Activated CD4-positive, alpha-beta memory T cell treated with anti-CD3 and anti-CD28 coated beads for 36 hours (primary cell): ENCODE measurements around the gene QPRT. TPM values are rescaled to one million over a fixed set of nuclear protein-coding genes. Genes with fewer than 3 reads are reported as not detected.
A peak's percentile ranks its signal among the peaks of the same experiment; 100 is the strongest.
"Not testable (repeated sequence)": the region's sequence is repeated elsewhere in the genome, so short reads cannot be mapped to it uniquely, and the experiment has no call there.

Source experiments
- CTCF ChIA-PET: fragments of 350-600 bp; sonication (Branson Sonifier 250); formaldehyde crosslinking; loops from one replicate; lab custom pipeline; 2021; ENCODE audit warnings: antibody characterized with exemption, inconsistent platforms; lab: Charles Lee
- POLR2A ChIA-PET: fragments of 350-600 bp; sonication (Branson Sonifier 250); formaldehyde crosslinking; loops from one replicate; lab custom pipeline; 2021; ENCODE audit warnings: antibody characterized with exemption; lab: Charles Lee
- DNase-seq: peaks from one replicate; pipeline ENCODE4 v3.0.0-alpha.2; 2020
- H3K27ac Mint-ChIP-seq: one replicate; pipeline ENCODE4 v1.8.0; 2021; ENCODE audit warnings: mixed read lengths
- H3K27me3 Mint-ChIP-seq: one replicate; pipeline ENCODE4 v1.8.0; 2021; ENCODE audit warnings: mixed read lengths
- H3K36me3 Mint-ChIP-seq: one replicate; pipeline ENCODE4 v1.8.0; 2021; ENCODE audit warnings: mixed read lengths
- H3K4me1 Mint-ChIP-seq: one replicate; pipeline ENCODE4 v1.8.0; 2021; ENCODE audit warnings: low read depth, mixed read lengths
- H3K4me3 Mint-ChIP-seq: one replicate; pipeline ENCODE4 v1.8.0; 2021; ENCODE audit warnings: mild to moderate bottlenecking, mixed read lengths
- H3K9me3 Mint-ChIP-seq: one replicate; pipeline ENCODE4 v1.8.0; 2021; ENCODE audit warnings: mixed read lengths
- intact Hi-C: fragments of 100-400 bp; cut with micrococcal nuclease; formaldehyde crosslinking; loops from one replicate; pipeline ENCODE4 v1.15.1; 2023
- total RNA-seq, 2 experiments: library from RNA; stranded (reverse); gene quantifications; one replicate each; pipeline ENCODE4 v1.2.3, GENCODE V29; 2021

QPRT gene
- total RNA-seq, 2 experiments from 2014 or later: 8.7 to 9.7 TPM

GRCh38 chr16:29663807-29664090 lies 15.2 kb upstream of the QPRT start:
- H3K4me1 Mint-ChIP-seq: peaks cover 57% of the 10 kb centered on the region
- intact Hi-C loops: loop anchor here (2.0 to 5.0 kb wide), 2 partner anchors 19 to 61 kb away; no protein-coding TSS in a partner anchor

GRCh38 chr16:29664091-29664921 lies 14.7 kb upstream of the QPRT start:
- H3K4me3 Mint-ChIP-seq: peak overlapping the region; percentile 97
- intact Hi-C loops: loop anchor here (5.0 kb wide), 1 partner anchor 62 kb away; no protein-coding TSS in a partner anchor
- no peaks in the 10 kb centered on the region for H3K27me3 Mint-ChIP-seq
- ChIA-PET CTCF (interaction anchor here (0.6 kb wide), 1 partner anchor 17 kb away, joined by 4 read pairs; no protein-coding TSS in a partner anchor), POLR2A (interaction anchor here (1.0 to 1.4 kb wide), 3 partner anchors 15 to 51 kb away, joined by 3 to 10 read pairs (median 4); partner anchors contain the start of gene QPRT)
- H3K9me3 Mint-ChIP-seq: no peaks in the 10 kb centered on the region
- peak; percentile 71 for DNase-seq
- H3K4me1 Mint-ChIP-seq: peaks cover 51% of the 10 kb centered on the region
- peak overlapping the region; percentile 100 for H3K27ac Mint-ChIP-seq
- H3K36me3 Mint-ChIP-seq: peaks cover 37% of the 10 kb centered on the region

More at GRCh38 chr16:29663807-29664090, 15.2 kb upstream of the QPRT start:
- ChIA-PET CTCF (interaction anchor here (0.6 to 1.0 kb wide), 2 partner anchors 18 to 391 kb away, joined by 3 to 4 read pairs; no protein-coding TSS in a partner anchor), POLR2A (interaction anchor here (1.0 to 1.3 kb wide), 2 partner anchors 16 to 51 kb away, joined by 4 to 10 read pairs; partner anchors contain the start of gene QPRT)
- no peaks in the 10 kb centered on the region for H3K9me3 Mint-ChIP-seq
- H3K4me3 Mint-ChIP-seq: peak overlapping the region; percentile 97
- H3K36me3 Mint-ChIP-seq: peaks cover 37% of the 10 kb centered on the region
- no peaks in the 10 kb centered on the region for H3K27me3 Mint-ChIP-seq
- peak overlapping the region; percentile 100 for H3K27ac Mint-ChIP-seq
- DNase-seq: peak; percentile 61

- intact Hi-C loops: no loop called here
- peak overlapping the region; percentile 100 for H3K27ac Mint-ChIP-seq
- H3K4me3 Mint-ChIP-seq: peak overlapping the region; percentile 97
These were observed 13.5 kb upstream of the QPRT start for GRCh38 chr16:29665294-29666077.

GRCh38 chr16:29667322-29667610 lies 11.7 kb upstream of the QPRT start:
- ChIA-PET POLR2A (interaction anchor here (0.5 kb wide), 1 partner anchor 68 kb away, joined by 3 read pairs; no protein-coding TSS in a partner anchor), CTCF (interaction anchor here (0.6 to 1.1 kb wide), 3 partner anchors 10 to 184 kb away, joined by 3 to 5 read pairs (median 4); no protein-coding TSS in a partner anchor)
- H3K27me3 Mint-ChIP-seq, H3K9me3 Mint-ChIP-seq, H3K27ac Mint-ChIP-seq, DNase-seq, H3K4me3 Mint-ChIP-seq, intact Hi-C loops: not testable (repeated sequence)
- H3K4me1 Mint-ChIP-seq: peaks cover 33% of the 10 kb centered on the region
- peaks cover 45% of the 10 kb centered on the region for H3K36me3 Mint-ChIP-seq

More at GRCh38 chr16:29665294-29666077, 13.5 kb upstream of the QPRT start:
- H3K4me1 Mint-ChIP-seq: peaks cover 45% of the 10 kb centered on the region
- no peaks in the 10 kb centered on the region for H3K9me3 Mint-ChIP-seq
- H3K36me3 Mint-ChIP-seq: peaks cover 37% of the 10 kb centered on the region
- H3K27me3 Mint-ChIP-seq: no peaks in the 10 kb centered on the region
- CTCF ChIA-PET: interaction anchor here (0.8 to 1.2 kb wide), 2 partner anchors 24 to 151 kb away, joined by 3 to 5 read pairs; partner anchors contain the start of gene PAGR1
- peak; percentile 60 for DNase-seq
- POLR2A ChIA-PET: interaction anchor here (1.0 to 1.4 kb wide), 5 partner anchors 8 to 78 kb away, joined by 3 to 4 read pairs (median 3); no protein-coding TSS in a partner anchor

GRCh38 chr16:29667755-29668154 lies 11.2 kb upstream of the QPRT start:
- DNase-seq: no peak
- intact Hi-C loops: no loop called here
- H3K36me3 Mint-ChIP-seq: peaks cover 45% of the 10 kb centered on the region
- H3K9me3 Mint-ChIP-seq: no peaks in the 10 kb centered on the region
- no peak overlapping the region for H3K4me3 Mint-ChIP-seq
- H3K4me1 Mint-ChIP-seq: peaks cover 33% of the 10 kb centered on the region
- CTCF ChIA-PET: interaction anchor here (0.6 kb wide), 1 partner anchor 61 kb away, joined by 3 read pairs; no protein-coding TSS in a partner anchor
- POLR2A ChIA-PET: no interaction called here
- H3K27ac Mint-ChIP-seq: no peak overlapping the region
- H3K27me3 Mint-ChIP-seq: no peaks in the 10 kb centered on the region

GRCh38 chr16:29668267-29668666 lies 10.7 kb upstream of the QPRT start:
- H3K4me3 Mint-ChIP-seq: no peak overlapping the region
- no peaks in the 10 kb centered on the region for H3K27me3 Mint-ChIP-seq
- peaks cover 42% of the 10 kb centered on the region for H3K36me3 Mint-ChIP-seq
- ChIA-PET CTCF (interaction anchor here (0.6 kb wide), 1 partner anchor 60 kb away, joined by 3 read pairs; no protein-coding TSS in a partner anchor), POLR2A (interaction anchor here (0.6 kb wide), 1 partner anchor 67 kb away, joined by 3 read pairs; no protein-coding TSS in a partner anchor)
- intact Hi-C loops: no loop called here
- H3K27ac Mint-ChIP-seq: no peak overlapping the region
- peaks cover 33% of the 10 kb centered on the region for H3K4me1 Mint-ChIP-seq
- no peaks in the 10 kb centered on the region for H3K9me3 Mint-ChIP-seq
- no peak for DNase-seq

- Mint-ChIP-seq H3K9me3 (no peaks in the 10 kb centered on the region), H3K27ac (no peak overlapping the region), H3K36me3 (peaks cover 7% of the 10 kb centered on the region), H3K27me3 (no peaks in the 10 kb centered on the region), H3K4me1 (peaks cover 5% of the 10 kb centered on the region), H3K4me3 (no peak overlapping the region)
- no peak for DNase-seq
- intact Hi-C loops: no loop called here
- ChIA-PET CTCF (interaction anchor here (0.8 to 2.1 kb wide), 3 partner anchors 8 to 26 kb away, joined by 3 to 8 read pairs (median 3); no protein-coding TSS in a partner anchor), POLR2A (interaction anchor here (1.4 kb wide), 1 partner anchor 8 kb away, joined by 4 read pairs; no protein-coding TSS in a partner anchor)
These were observed 5.5 kb upstream of the QPRT start for GRCh38 chr16:29673501-29673900.

- no peak overlapping the region for H3K4me3 Mint-ChIP-seq
- H3K36me3 Mint-ChIP-seq: peaks cover 7% of the 10 kb centered on the region
- intact Hi-C loops: no loop called here
- H3K4me1 Mint-ChIP-seq: peaks cover 7% of the 10 kb centered on the region
- H3K9me3 Mint-ChIP-seq: no peaks in the 10 kb centered on the region
- no peaks in the 10 kb centered on the region for H3K27me3 Mint-ChIP-seq
- DNase-seq: no peak
- POLR2A ChIA-PET: interaction anchor here (1.4 kb wide), 1 partner anchor 9 kb away, joined by 4 read pairs; no protein-coding TSS in a partner anchor
- CTCF ChIA-PET: interaction anchor here (2.1 kb wide), 1 partner anchor 17 kb away, joined by 8 read pairs; no protein-coding TSS in a partner anchor
- H3K27ac Mint-ChIP-seq: no peak overlapping the region
These were observed 4.8 kb upstream of the QPRT start for GRCh38 chr16:29674188-29674587.

- CTCF ChIA-PET: interaction anchor here (1.3 to 2.1 kb wide), 3 partner anchors 15 to 356 kb away, joined by 4 to 8 read pairs (median 6); no protein-coding TSS in a partner anchor
- Mint-ChIP-seq H3K4me3 (no peak overlapping the region), H3K36me3 (peaks cover 4% of the 10 kb centered on the region), H3K27me3 (no peaks in the 10 kb centered on the region), H3K9me3 (no peaks in the 10 kb centered on the region), H3K27ac (peak overlapping the region; percentile 30), H3K4me1 (peaks cover 16% of the 10 kb centered on the region)
- intact Hi-C loops: no loop called here
- POLR2A ChIA-PET: interaction anchor here (0.9 kb wide), 1 partner anchor 10 kb away, joined by 3 read pairs; no protein-coding TSS in a partner anchor
- DNase-seq: no peak
These were observed 3.0 kb upstream of the QPRT start for GRCh38 chr16:29675811-29676643.

GRCh38 chr16:29676989-29677785 lies 1.8 kb upstream of the QPRT start:
- Mint-ChIP-seq H3K27ac (no peak overlapping the region), H3K36me3 (no peaks in the 10 kb centered on the region), H3K27me3 (no peaks in the 10 kb centered on the region), H3K9me3 (no peaks in the 10 kb centered on the region), H3K4me1 (peaks cover 13% of the 10 kb centered on the region), H3K4me3 (no peak overlapping the region)
- POLR2A ChIA-PET: interaction anchor here (0.9 kb wide), 1 partner anchor 11 kb away, joined by 3 read pairs; no protein-coding TSS in a partner anchor
- CTCF ChIA-PET: interaction anchor here (0.7 to 1.5 kb wide), 3 partner anchors 14 to 355 kb away, joined by 3 to 6 read pairs (median 4); no protein-coding TSS in a partner anchor
- intact Hi-C loops: no loop called here
- no peak for DNase-seq
